HCT116 (cell line): ENCODE measurements around the gene DDX1. TPM values are rescaled to one million over a fixed set of nuclear protein-coding genes. Genes with fewer than 3 reads are reported as not detected.

Experiments used
- ATAC-seq: fragments of 200-7000 bp; cut with Tn5 transposase; 2 replicates; pipeline ENCODE4 v1.9.1; 2020; ENCODE audit warnings: mild to moderate bottlenecking, moderate library complexity
- BruUV-seq: library from RNA; stranded (reverse); fragments of 400-500 nt; replicated peaks from 2 replicates; lab custom pipeline; 2021; lab: Mats Ljungman, UMichigan
- CTCF ChIA-PET: fragments of 300-600 bp; sonication (Branson Sonifier 250); formaldehyde crosslinking; loops from one replicate; lab custom pipeline; 2021; ENCODE audit warnings: antibody characterized with exemption; lab: Charles Lee
- POLR2A ChIA-PET: fragments of 300-600, 350-600 bp; sonication (Branson Sonifier 250); formaldehyde crosslinking; loops from one replicate; lab custom pipeline; 2021; ENCODE audit warnings: antibody characterized with exemption; lab: Charles Lee
- RAD21 ChIA-PET, 2 experiments: fragments of 300-600 bp; sonication (Branson Sonifier 250); formaldehyde crosslinking; loops; one replicate each; lab custom pipeline; 2023; ENCODE audit warnings: low total read pairs in 2 of 2; ENCODE audit not compliant: uncharacterized antibody in 2 of 2, unreplicated experiment in 2 of 2, low non-redundant PET in 1 of 2; lab: Charles Lee
- DNase-seq: peaks from one replicate; pipeline ENCODE4 v3.0.0-alpha.2; 2010; ENCODE audit warnings: low read depth, low spot score
- H2AFZ ChIP-seq: fragments of 200-600 bp; shearing (Covaris generic), sonication (generic); 2 replicates; pipeline ENCODE4 v1.6.1; 2017; ENCODE audit warnings: low read depth, mixed run types, mixed read lengths, antibody characterized with exemption, low read length; ENCODE audit not compliant: poor library complexity, severe bottlenecking
- H3K27ac ChIP-seq: 2 replicates; pipeline ENCODE4 v1.5.1; 2012; ENCODE audit warnings: low read depth, low read length
- H3K27me3 ChIP-seq: fragments of 200-600 bp; sonication (generic); 2 replicates; pipeline ENCODE4 v1.6.1; 2016; ENCODE audit warnings: mixed run types, low read length, mixed read lengths; ENCODE audit not compliant: insufficient read depth
- H3K36me3 ChIP-seq, 2 experiments: fragments of 200-500 bp in 1 of 2; fragments of 200-600 bp in 1 of 2; sonication (Bioruptor generic) in 1 of 2; sonication (generic) in 1 of 2; 2 replicates each; pipeline versions ENCODE4 v1.5.1 to v1.6.1; 2014 to 2016; ENCODE audit warnings: low read length in 2 of 2, inconsistent platforms in 1 of 2, mixed read lengths in 1 of 2, mixed run types in 1 of 2; ENCODE audit not compliant: insufficient read depth in 2 of 2, control insufficient read depth in 1 of 2
- H3K4me1 ChIP-seq, 2 experiments: fragments of 200-600 bp in 1 of 2; sonication (generic) in 1 of 2; 2 replicates each; pipeline versions ENCODE4 v1.5.1 to v1.6.1; 2012 to 2017; ENCODE audit warnings: low read length in 2 of 2, inconsistent platforms in 1 of 2, mild to moderate bottlenecking in 1 of 2, mixed read lengths in 1 of 2, mixed run types in 1 of 2, moderate library complexity in 1 of 2; ENCODE audit not compliant: insufficient read depth in 2 of 2, control insufficient read depth in 1 of 2
- H3K4me2 ChIP-seq: fragments of 200-600 bp; sonication (generic); 2 replicates; pipeline ENCODE4 v1.6.1; 2017; ENCODE audit warnings: mixed run types, low read length, mixed read lengths
- H3K4me3 ChIP-seq, 2 experiments: fragments of 200-600 bp in 1 of 2; sonication (generic) in 1 of 2; replicated peaks in 1 of 2; 2 replicates each; pipeline ENCODE4 v1.5.1; 2011 to 2016; ENCODE audit warnings: low read length in 2 of 2, control low read depth in 1 of 2, low read depth in 1 of 2, mild to moderate bottlenecking in 1 of 2, mixed read lengths in 1 of 2, mixed run types in 1 of 2
- H3K79me2 ChIP-seq: fragments of 200-600 bp; sonication (generic); 2 replicates; pipeline ENCODE4 v1.6.1; 2017; ENCODE audit warnings: mild to moderate bottlenecking, mixed run types, low read length, moderate library complexity, mixed read lengths; ENCODE audit not compliant: insufficient read depth
- H3K9ac ChIP-seq: fragments of 200-600 bp; sonication (generic); 2 replicates; pipeline ENCODE4 v1.6.1; 2016; ENCODE audit warnings: low read length, mixed read lengths
- H3K9me2 ChIP-seq: fragments of 200-600 bp; sonication (generic), shearing (Covaris generic); 2 replicates; pipeline ENCODE4 v1.6.1; 2017; ENCODE audit warnings: mixed run types, mild to moderate bottlenecking, moderate library complexity; ENCODE audit not compliant: insufficient read depth
- H3K9me3 ChIP-seq, 2 experiments: fragments of 200-500 bp in 1 of 2; fragments of 200-600 bp in 1 of 2; sonication (Bioruptor generic) in 1 of 2; sonication (generic) in 1 of 2; 2 replicates each; pipeline ENCODE4 v1.6.1; 2014 to 2017; ENCODE audit warnings: low read length in 2 of 2, mixed read lengths in 2 of 2, inconsistent platforms in 1 of 2, low read depth in 1 of 2, mild to moderate bottlenecking in 1 of 2, mixed run types in 1 of 2, moderate library complexity in 1 of 2; ENCODE audit not compliant: control insufficient read depth in 1 of 2, insufficient read depth in 1 of 2
- H4K20me1 ChIP-seq: fragments of 200-600 bp; sonication (generic), shearing (Covaris generic); 2 replicates; pipeline ENCODE4 v1.6.1; 2017; ENCODE audit warnings: mixed run types, mild to moderate bottlenecking, moderate library complexity; ENCODE audit not compliant: insufficient read depth
- EGR1 ChIP-seq: IDR thresholded peaks from 2 replicates; pipeline ENCODE4 v1.6.1; 2012; ENCODE audit warnings: low read depth
- EZH2 ChIP-seq: fragments of 200-600 bp; sonication (generic); IDR thresholded peaks from 2 replicates; pipeline ENCODE4 v1.6.1; 2017; ENCODE audit warnings: antibody characterized with exemption, mixed run types
- EZH2phosphoT487 ChIP-seq: fragments of 200-600 bp; IDR thresholded peaks from 2 replicates; pipeline ENCODE4 v1.6.1; 2018; ENCODE audit warnings: antibody characterized with exemption, borderline replicate concordance
- FOSL1 ChIP-seq: IDR thresholded peaks from 2 replicates; pipeline ENCODE4 v1.6.1; 2012; ENCODE audit warnings: low read depth
- POLR2A ChIP-seq: IDR thresholded peaks from 2 replicates; pipeline ENCODE4 v1.7.0; 2011; ENCODE audit warnings: borderline replicate concordance; ENCODE audit not compliant: insufficient read depth, insufficient read length; ENCODE audit errors: extremely low read depth
- POLR2AphosphoS5 ChIP-seq: IDR thresholded peaks from 2 replicates; pipeline ENCODE4 v1.6.1; 2011; ENCODE audit warnings: mild to moderate bottlenecking, low read depth, low read length, moderate library complexity
- RAD21 ChIP-seq: IDR thresholded peaks from 2 replicates; pipeline ENCODE4 v1.6.1; 2012; ENCODE audit warnings: low read depth, mild to moderate bottlenecking
- REST ChIP-seq: IDR thresholded peaks from 2 replicates; pipeline ENCODE4 v1.6.1; 2012; ENCODE audit warnings: low read depth
- SRF ChIP-seq: IDR thresholded peaks from 2 replicates; pipeline ENCODE4 v1.6.1; 2012; ENCODE audit warnings: low read depth
- YY1 ChIP-seq: IDR thresholded peaks from 2 replicates; pipeline ENCODE4 v1.6.1; 2011; ENCODE audit warnings: low read length, low read depth, moderate library complexity, mild to moderate bottlenecking; ENCODE audit not compliant: insufficient replicate concordance; ENCODE audit errors: extremely low read depth
- ZFX ChIP-seq: fragments of 450-650 bp; IDR thresholded peaks from 2 replicates; pipeline ENCODE4 v1.6.1; 2017
- intact Hi-C: fragments of 100-400 bp; cut with micrococcal nuclease; formaldehyde crosslinking; loops from 2 replicates; pipeline ENCODE4 v1.10.0; 2022
- total RNA-seq: library from RNA; stranded (reverse); gene quantifications from one replicate; pipeline ENCODE4 v1.2.1, GENCODE V29; 2021; ENCODE audit not compliant: unreplicated experiment

DDX1 gene
- total RNA-seq, 1 experiment from 2014 or later, result 117 TPM

GRCh38 chr2:15641530-15641982 lies 49.9 kb downstream of the DDX1 start:
- RAD21 ChIA-PET, result no interaction called here
- TF ChIP-seq ZFX, result no peak
- no peak for TF ChIP-seq EGR1
- no peak for TF ChIP-seq EZH2
- no peak for TF ChIP-seq RAD21
- TF ChIP-seq EZH2phosphoT487, result no peak
- TF ChIP-seq YY1, result no peak
- TF ChIP-seq FOSL1, result no peak
- no peak for TF ChIP-seq REST
- TF ChIP-seq SRF, result no peak
- no peak for TF ChIP-seq POLR2AphosphoS5
- TF ChIP-seq POLR2A, result no peak
- Histone ChIP-seq H4K20me1 (no peaks in the 10 kb centered on the region), H3K9ac (no peak overlapping the region), H3K36me3 (peaks cover 0 to 16% of the 10 kb centered on the region in 2 experiments; a peak in 1 of 4 replicates), H3K79me2 (no peaks in the 10 kb centered on the region), H3K27me3 (no peaks in the 10 kb centered on the region), H3K9me3 (no peaks in the 10 kb centered on the region), H3K4me2 (no peak overlapping the region), H3K4me1 (peaks cover 0 to 4% of the 10 kb centered on the region in 2 experiments; a peak in 1 of 4 replicates), H3K4me3 (no peak overlapping the region), H2AFZ (no peak overlapping the region), H3K27ac (no peak overlapping the region), H3K9me2 (no peaks in the 10 kb centered on the region)
- CTCF ChIA-PET, result no interaction called here
- no peak for DNase-seq
- POLR2A ChIA-PET, result interaction anchor here (0.6 kb wide), 1 partner anchor 629 kb away, joined by 3 read pairs; no protein-coding TSS in a partner anchor
- ATAC-seq, result no peak
- intact Hi-C loops, result no loop called here
- no TSS peak for BruUV-seq
